GM19463 (cell line): ENCODE results near the gene SLC22A9.

ENCODE experiments used
- ATAC-seq: cut with Tn5 transposase; IDR thresholded peaks from one replicate; pipeline ENCODE4 v1.9.1; 2021; ENCODE audit warnings: mild to moderate bottlenecking, moderate library complexity; ENCODE audit not compliant: unreplicated experiment

Gene SLC22A9

DNA sequence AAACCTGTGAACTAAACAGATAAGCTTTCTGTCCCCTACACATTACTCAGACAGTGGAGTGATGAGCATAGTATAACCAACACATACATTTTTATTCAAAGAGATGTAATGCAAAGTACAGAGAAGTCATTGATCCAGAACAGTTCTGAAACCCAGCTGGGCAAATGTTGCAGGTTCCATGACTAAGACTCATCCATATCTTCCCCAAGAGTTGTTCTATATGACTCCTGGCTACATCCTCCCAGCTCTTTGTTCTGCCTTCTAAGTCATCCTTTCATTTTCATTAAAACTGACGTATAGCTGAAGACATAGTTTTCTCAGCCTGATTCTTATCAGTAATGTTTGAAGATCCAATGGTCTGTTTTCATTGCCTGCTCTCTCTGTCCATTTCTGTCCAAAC lies 74.1 kb downstream of the SLC22A9 start:
- ATAC-seq: no peak

DNA sequence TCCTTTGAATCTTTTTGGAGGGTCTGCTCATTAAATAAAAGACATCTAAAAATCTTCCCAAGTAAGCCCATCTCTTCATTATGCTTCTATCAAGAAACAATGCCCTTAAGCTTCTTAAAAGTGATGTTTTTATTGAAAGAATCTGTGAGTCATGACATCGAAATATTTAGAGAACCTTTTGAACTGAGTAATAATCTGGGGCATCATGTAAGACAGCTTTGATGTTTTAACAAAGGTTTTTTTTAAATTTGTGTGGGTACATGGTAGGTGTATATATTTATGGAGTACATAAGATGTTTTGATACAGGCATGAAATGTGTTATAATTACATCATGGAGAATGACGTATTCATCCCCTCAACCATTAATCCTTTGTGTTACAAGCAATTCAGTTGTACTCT lies 74.6 kb downstream of the SLC22A9 start:
- ATAC-seq: no peak

DNA sequence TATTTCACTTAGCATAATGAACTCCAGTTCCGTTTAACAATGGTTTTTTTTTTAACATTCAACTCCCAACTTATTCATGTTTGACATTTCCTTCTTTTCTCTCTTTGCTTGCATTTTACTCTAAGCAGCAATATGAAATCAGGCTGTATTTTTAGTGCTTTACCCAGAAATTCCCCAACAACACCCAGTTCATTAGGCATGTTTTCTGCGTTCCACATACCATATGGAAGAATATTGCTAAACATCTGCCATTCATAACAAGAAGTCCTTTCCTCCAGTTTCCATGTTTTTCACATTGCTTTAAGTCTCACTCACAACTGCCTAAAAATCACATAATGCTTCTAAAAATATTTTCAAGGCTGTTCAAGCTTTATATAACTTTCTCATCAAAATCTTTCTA lies 75.5 kb downstream of the SLC22A9 start:
- no peak for ATAC-seq

DNA sequence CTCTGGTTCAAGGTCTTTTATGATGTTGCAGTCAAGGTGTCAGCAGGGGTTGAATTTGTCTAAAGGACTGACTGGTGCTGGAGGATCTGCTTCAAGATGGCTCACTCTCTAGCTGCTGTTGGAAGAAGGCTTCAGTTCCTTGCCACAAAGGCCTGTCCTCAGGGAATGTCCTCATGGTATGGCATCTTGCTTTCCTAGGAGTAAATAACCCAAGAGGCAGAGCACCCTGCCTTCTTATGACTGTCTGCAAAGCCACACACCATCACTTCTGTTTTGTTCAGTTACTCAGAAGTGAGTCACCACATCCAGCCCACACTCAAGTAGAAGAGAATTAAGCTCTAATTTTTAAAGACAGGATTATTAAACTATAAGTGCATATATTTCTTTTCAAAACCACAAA lies 76.1 kb downstream of the SLC22A9 start:
- no peak for ATAC-seq

DNA sequence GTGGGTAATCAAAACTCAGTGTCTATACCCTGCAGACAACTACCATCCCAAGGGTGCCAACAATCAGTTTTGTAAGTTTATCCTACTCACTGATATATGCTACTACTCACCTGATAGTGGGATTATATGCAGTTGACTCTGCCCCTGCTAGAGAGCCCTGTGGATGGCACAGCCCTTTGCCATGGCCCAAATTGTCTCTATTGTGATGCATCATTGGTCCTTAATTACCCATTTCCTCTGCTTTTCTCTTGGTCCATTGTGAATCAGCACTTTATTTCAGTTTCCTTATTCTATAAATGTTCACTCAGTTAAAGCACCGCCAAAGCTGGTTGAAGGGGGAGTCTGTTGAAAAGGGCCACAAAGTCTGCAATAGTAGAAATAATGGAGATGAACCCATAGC lies 79.1 kb downstream of the SLC22A9 start:
- no peak for ATAC-seq

DNA sequence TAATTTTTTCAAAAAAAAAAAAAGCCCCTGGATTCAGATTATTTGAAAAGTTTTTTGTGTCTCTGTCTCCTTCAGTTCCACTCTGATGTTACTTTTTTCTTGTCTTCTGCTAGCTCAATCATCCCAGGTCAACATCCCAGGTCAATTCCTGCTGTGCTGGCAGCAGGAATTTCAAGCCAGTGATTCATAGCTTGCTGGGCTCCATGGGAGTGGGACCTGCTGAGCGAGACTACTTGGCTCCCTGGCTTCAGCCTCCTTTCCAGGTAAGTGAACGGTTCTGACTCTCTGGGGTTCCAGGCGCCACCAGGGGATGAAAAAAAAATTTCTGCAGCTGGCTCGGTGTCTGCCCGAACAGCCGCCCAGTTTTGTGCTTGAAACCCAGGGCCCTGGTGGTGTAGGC lies 90.0 kb downstream of the SLC22A9 start:
- ATAC-seq: no peak
